HepG2 (cell line): Measurements from ENCODE around the gene LCAT. TPM values are rescaled to one million over a fixed set of nuclear protein-coding genes. Genes with fewer than 3 reads are reported as not detected.

Experiments
- ADNP ChIP-seq: sonication (generic); formaldehyde crosslinking; IDR thresholded peaks from 2 replicates; pipeline ENCODE4 v1.4.0; 2020; ENCODE audit warnings: missing genetic modification reagents
- BRCA1 ChIP-seq: sonication (generic); formaldehyde crosslinking; IDR thresholded peaks from 2 replicates; pipeline ENCODE4 v1.4.0; 2020; ENCODE audit warnings: missing genetic modification reagents
- CBX5 ChIP-seq: sonication (generic); formaldehyde crosslinking; IDR thresholded peaks from 2 replicates; pipeline ENCODE4 v1.4.0; 2020; ENCODE audit warnings: missing genetic modification reagents, borderline replicate concordance
- CREM ChIP-seq, 2 experiments: sonication (generic) in 1 of 2; formaldehyde crosslinking in 1 of 2; IDR thresholded peaks; 2 replicates each; pipeline versions ENCODE4 v1.4.0 to v1.6.1; 2016 to 2020; ENCODE audit warnings: antibody characterized with exemption in 1 of 2, mild to moderate bottlenecking in 1 of 2, missing genetic modification reagents in 1 of 2
- E2F2 ChIP-seq: sonication (generic); formaldehyde crosslinking; IDR thresholded peaks from 2 replicates; pipeline ENCODE4 v1.4.0; 2020; ENCODE audit warnings: missing genetic modification reagents, borderline replicate concordance
- FOXK2 ChIP-seq: fragments of 450-650 bp; IDR thresholded peaks from 2 replicates; pipeline ENCODE4 v1.6.1; 2016
- KAT8 ChIP-seq: IDR thresholded peaks from 2 replicates; pipeline ENCODE4 v1.6.1; 2016; ENCODE audit warnings: missing genetic modification reagents, missing compliant biosample characterization
- KLF6 ChIP-seq: IDR thresholded peaks from 2 replicates; pipeline ENCODE4 v1.8.0; 2016; ENCODE audit warnings: missing biosample characterization, missing genetic modification reagents
- MXD1 ChIP-seq: sonication (generic); formaldehyde crosslinking; IDR thresholded peaks from 2 replicates; pipeline ENCODE4 v1.4.0; 2020; ENCODE audit warnings: mild to moderate bottlenecking, missing genetic modification reagents
- PCBP2 ChIP-seq: fragments of 200-400 bp; formaldehyde crosslinking; optimal IDR thresholded peaks from 2 replicates; pipeline ENCODE3; 2018; ENCODE audit warnings: low read length, low read depth; ENCODE audit not compliant: poor library complexity, severe bottlenecking
- RCOR2 ChIP-seq: IDR thresholded peaks from 2 replicates; pipeline ENCODE4 v1.6.1; 2016; ENCODE audit warnings: missing biosample characterization, missing genetic modification reagents
- SP140L ChIP-seq: sonication (generic); formaldehyde crosslinking; IDR thresholded peaks from 2 replicates; pipeline ENCODE4 v1.4.0; 2020; ENCODE audit warnings: missing genetic modification reagents, borderline replicate concordance
- ZBTB7B ChIP-seq: sonication (generic); formaldehyde crosslinking; IDR thresholded peaks from 2 replicates; pipeline ENCODE4 v1.4.0; 2020; ENCODE audit warnings: missing genetic modification reagents
- ZNF17 ChIP-seq: sonication (generic); formaldehyde crosslinking; IDR thresholded peaks from 2 replicates; pipeline ENCODE4 v1.5.0; 2020; ENCODE audit warnings: mild to moderate bottlenecking, missing genetic modification reagents
- ZNF24 ChIP-seq: fragments of 450-650 bp; IDR thresholded peaks from 2 replicates; pipeline ENCODE4 v1.6.1; 2017; ENCODE audit warnings: antibody characterized with exemption, mild to moderate bottlenecking
- ZNF275 ChIP-seq: sonication (generic); formaldehyde crosslinking; IDR thresholded peaks from 2 replicates; pipeline ENCODE4 v1.8.0; 2022; ENCODE audit warnings: missing genetic modification reagents, mild to moderate bottlenecking, inconsistent platforms, borderline replicate concordance
- ZNF362 ChIP-seq: sonication (generic); formaldehyde crosslinking; IDR thresholded peaks from 2 replicates; pipeline ENCODE4 v1.4.0; 2020; ENCODE audit warnings: missing genetic modification reagents, mild to moderate bottlenecking, borderline replicate concordance
- polyA plus RNA-seq, 8 experiments: library from polyadenylated mRNA; depleted of rRNA in 3 of 8; stranded (reverse) in 7 of 8; unstranded in 1 of 8; fragments of >200 nt; fragmentation: Illumina TruSeq in 4 of 8; extraction: Trizol in 4 of 8; gene quantifications; 2 replicates each; pipeline versions ENCODE4 v1.2.1 to v1.2.3, GENCODE V29; 2011 to 2016; ENCODE audit warnings: low read depth in 4 of 8, missing spikeins in 1 of 8, mixed read lengths in 1 of 8; ENCODE audit not compliant: insufficient read depth in 1 of 8
- total RNA-seq, 5 experiments: library from RNA; depleted of rRNA; stranded (reverse); fragments of >200 nt; fragmentation: Illumina TruSeq; extraction: Trizol; gene quantifications; 2 replicates each; pipeline ENCODE4 v1.2.3, GENCODE V29; 2016; ENCODE audit warnings: low read depth in 1 of 5
- TF ChIP-seq, protein P1 (sequence below): sonication (generic); formaldehyde crosslinking; conservative IDR thresholded peaks from 2 replicates; pipeline ENCODE4 v1.4.0; 2020; ENCODE audit warnings: mild to moderate bottlenecking, missing genetic modification reagents, moderate library complexity
- TF ChIP-seq, protein P2 (sequence below): IDR thresholded peaks from 2 replicates; pipeline ENCODE4 v1.6.1; 2012; ENCODE audit warnings: inconsistent platforms

The LCAT gene
- total and polyA plus RNA-seq, 2 of the 13 experiments (the other 11 are each of a cell fraction or from before 2014, with no cell fraction given), result 36.1 to 38.9 TPM

- TF ChIP-seq, protein P1, sequence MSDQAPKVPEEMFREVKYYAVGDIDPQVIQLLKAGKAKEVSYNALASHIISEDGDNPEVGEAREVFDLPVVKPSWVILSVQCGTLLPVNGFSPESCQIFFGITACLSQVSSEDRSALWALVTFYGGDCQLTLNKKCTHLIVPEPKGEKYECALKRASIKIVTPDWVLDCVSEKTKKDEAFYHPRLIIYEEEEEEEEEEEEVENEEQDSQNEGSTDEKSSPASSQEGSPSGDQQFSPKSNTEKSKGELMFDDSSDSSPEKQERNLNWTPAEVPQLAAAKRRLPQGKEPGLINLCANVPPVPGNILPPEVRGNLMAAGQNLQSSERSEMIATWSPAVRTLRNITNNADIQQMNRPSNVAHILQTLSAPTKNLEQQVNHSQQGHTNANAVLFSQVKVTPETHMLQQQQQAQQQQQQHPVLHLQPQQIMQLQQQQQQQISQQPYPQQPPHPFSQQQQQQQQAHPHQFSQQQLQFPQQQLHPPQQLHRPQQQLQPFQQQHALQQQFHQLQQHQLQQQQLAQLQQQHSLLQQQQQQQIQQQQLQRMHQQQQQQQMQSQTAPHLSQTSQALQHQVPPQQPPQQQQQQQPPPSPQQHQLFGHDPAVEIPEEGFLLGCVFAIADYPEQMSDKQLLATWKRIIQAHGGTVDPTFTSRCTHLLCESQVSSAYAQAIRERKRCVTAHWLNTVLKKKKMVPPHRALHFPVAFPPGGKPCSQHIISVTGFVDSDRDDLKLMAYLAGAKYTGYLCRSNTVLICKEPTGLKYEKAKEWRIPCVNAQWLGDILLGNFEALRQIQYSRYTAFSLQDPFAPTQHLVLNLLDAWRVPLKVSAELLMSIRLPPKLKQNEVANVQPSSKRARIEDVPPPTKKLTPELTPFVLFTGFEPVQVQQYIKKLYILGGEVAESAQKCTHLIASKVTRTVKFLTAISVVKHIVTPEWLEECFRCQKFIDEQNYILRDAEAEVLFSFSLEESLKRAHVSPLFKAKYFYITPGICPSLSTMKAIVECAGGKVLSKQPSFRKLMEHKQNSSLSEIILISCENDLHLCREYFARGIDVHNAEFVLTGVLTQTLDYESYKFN (CRISPR knock-in tag), result peak; percentile 60
- TF ChIP-seq SP140L (no peak), CREM (IDR thresholded peaks at IDR 0.05) (no peak), CREM (CRISPR knock-in tag; IDR thresholded peaks at IDR 0.05) (no peak), ZNF362 (CRISPR knock-in tag) (no peak), ZBTB7B (CRISPR knock-in tag) (peak; percentile 99), RCOR2 (CRISPR knock-in tag) (peak; percentile 100), ADNP (CRISPR knock-in tag) (peak; percentile 94), ZNF17 (CRISPR knock-in tag) (no peak), E2F2 (CRISPR knock-in tag) (0 out of 2 replicates have a peak, but pooled peaks have one; percentile 29), PCBP2 (no peak), CBX5 (CRISPR knock-in tag) (no peak), FOXK2 (no peak), KLF6 (CRISPR knock-in tag) (peak; percentile 60; the same call in 1 of the 2 replicates), ZNF275 (no peak), ZNF24 (no peak), KAT8 (CRISPR knock-in tag) (peak; percentile 59; the same call in 1 of the 2 replicates), BRCA1 (no peak; the same call in 1 of the 2 replicates), MXD1 (CRISPR knock-in tag) (no peak)
- TF ChIP-seq, protein P2, sequence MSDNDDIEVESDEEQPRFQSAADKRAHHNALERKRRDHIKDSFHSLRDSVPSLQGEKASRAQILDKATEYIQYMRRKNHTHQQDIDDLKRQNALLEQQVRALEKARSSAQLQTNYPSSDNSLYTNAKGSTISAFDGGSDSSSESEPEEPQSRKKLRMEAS, result peak; percentile 76
Observed at GRCh38 chr16:67968400-67969253, 24.7 kb upstream of the LCAT start, which contains the start of gene SLC12A4 (continued).
